K562 (cell line): ENCODE data around the gene DTNBP1. TPM values are rescaled to one million over a fixed set of nuclear protein-coding genes. Genes with fewer than 3 reads are reported as not detected.
A peak's percentile ranks its signal among the peaks of the same experiment; 100 is the strongest.

Source experiments
- ARID1B ChIP-seq: fragments of 450-650 bp; IDR thresholded peaks from 2 replicates; pipeline ENCODE4 v1.6.1; 2016; ENCODE audit warnings: antibody characterized with exemption, mild to moderate bottlenecking, inconsistent platforms
- ARID4B ChIP-seq: sonication (generic); formaldehyde crosslinking; IDR thresholded peaks from 2 replicates; pipeline ENCODE4 v1.8.0; 2022; ENCODE audit warnings: mild to moderate bottlenecking, missing genetic modification reagents
- CBX3 ChIP-seq, 2 experiments: IDR thresholded peaks; 1 replicate in 1 of 2; 2 replicates in 1 of 2; pipeline ENCODE4 v1.6.1; 2012; ENCODE audit warnings: inconsistent platforms in 2 of 2, low read length in 2 of 2, borderline replicate concordance in 1 of 2, control low read depth in 1 of 2
- ESRRA ChIP-seq: fragments of 450-650 bp; IDR thresholded peaks from 2 replicates; pipeline ENCODE4 v1.6.1; 2014; ENCODE audit warnings: low read depth, mild to moderate bottlenecking, moderate library complexity, borderline replicate concordance
- FOXA3 ChIP-seq, 2 experiments: fragments of 450-650 bp in 1 of 2; sonication (generic) in 1 of 2; formaldehyde crosslinking; IDR thresholded peaks in 1 of 2; conservative IDR thresholded peaks in 1 of 2; 2 replicates each; pipeline versions ENCODE4 v1.4.0 to v1.8.0; 2020 to 2022; ENCODE audit warnings: mild to moderate bottlenecking in 2 of 2, missing genetic modification reagents in 1 of 2
- HBP1 ChIP-seq: fragments of 450-650 bp; formaldehyde crosslinking; IDR thresholded peaks from 2 replicates; pipeline ENCODE4 v1.4.0; 2022; ENCODE audit warnings: missing genetic modification characterization
- MYNN ChIP-seq, 2 experiments: sonication (generic); formaldehyde crosslinking in 1 of 2; IDR thresholded peaks; 2 replicates each; pipeline versions ENCODE4 v1.5.0 to v1.6.1; 2016 to 2020; ENCODE audit warnings: antibody characterized with exemption in 1 of 2, missing genetic modification reagents in 1 of 2
- NFRKB ChIP-seq: fragments of 450-650 bp; IDR thresholded peaks from 2 replicates; pipeline ENCODE4 v1.6.1; 2016; ENCODE audit warnings: low read depth
- PCBP2 ChIP-seq: fragments of 200-400 bp; formaldehyde crosslinking; IDR thresholded peaks from 2 replicates; pipeline ENCODE4 v1.6.1; 2018; ENCODE audit warnings: low read length, low read depth, mild to moderate bottlenecking, moderate library complexity; ENCODE audit not compliant: poor library complexity, severe bottlenecking
- RAD51 ChIP-seq: fragments of 450-650 bp; IDR thresholded peaks from 2 replicates; pipeline ENCODE4 v1.7.1; 2016; ENCODE audit warnings: low read depth, mild to moderate bottlenecking, borderline replicate concordance
- RBM25 ChIP-seq: fragments of 200-400 bp; formaldehyde crosslinking; IDR thresholded peaks from 2 replicates; pipeline ENCODE4 v1.6.1; 2018; ENCODE audit warnings: low read length, low read depth, moderate library complexity; ENCODE audit not compliant: severe bottlenecking
- TBP ChIP-seq: optimal IDR thresholded peaks from 2 replicates; pipeline ENCODE3; 2011; ENCODE audit warnings: low read depth, low read length, improper control_type of control experiment
- ZNF277 ChIP-seq: fragments of 250-450 bp; sonication (Bioruptor Pico); IDR thresholded peaks from 2 replicates; pipeline ENCODE4 v1.8.0; 2022; ENCODE audit warnings: inconsistent platforms, mild to moderate bottlenecking, moderate library complexity, borderline replicate concordance
- ZNF507 ChIP-seq: conservative IDR thresholded peaks from 2 replicates; pipeline ENCODE4 v1.6.1; 2017; ENCODE audit warnings: missing genetic modification characterization, missing compliant biosample characterization
- polyA plus RNA-seq, 8 experiments: library from polyadenylated mRNA; depleted of rRNA in 4 of 8; stranded (reverse) in 5 of 8; unstranded in 3 of 8; fragments of >200 nt; fragmentation: Nextera tagmentation in 2 of 8; fragmentation: Illumina TruSeq in 1 of 8; extraction: Ambion mirVana in 2 of 8; extraction: Trizol in 1 of 8; gene quantifications; 2 replicates each; pipeline versions ENCODE4 v1.2.1 to v1.2.3, GENCODE V29; 2011 to 2014; ENCODE audit warnings: inconsistent platforms in 1 of 8, missing spikeins in 1 of 8
- total RNA-seq, 7 experiments: library from RNA; depleted of rRNA in 6 of 7; stranded (reverse); fragments of >200 nt in 6 of 7; fragmentation: Illumina TruSeq in 2 of 7; extraction: Trizol in 2 of 7; gene quantifications; 2 replicates each; pipeline versions ENCODE4 v1.2.1 to v1.2.3, GENCODE V29; 2011 to 2021; ENCODE audit warnings: low replicate concordance in 1 of 7

The DTNBP1 gene
- total and polyA plus RNA-seq, 9 of the 15 experiments (the other 6 are each of a cell fraction or from before 2014, with no cell fraction given), result 16.7 to 54.5 (median 21.4) TPM

- TF ChIP-seq ZNF277 (CRISPR knock-in tag) (no peak), PCBP2 (no peak), ARID4B (CRISPR knock-in tag) (no peak), ESRRA (no peak), ZNF507 (tag) (no peak), TBP (no peak), ARID1B (no peak), NFRKB (0 out of 2 replicates have a peak, but pooled peaks have one; percentile 40), HBP1 (CRISPR knock-in tag) (peak; percentile 82; the same call in 1 of the 2 replicates), CBX3 (IDR thresholded peaks at IDR 0.05; ENCODE audit: borderline replicate concordance in 1 of 2, low read length in 2 of 2) (no peak), RBM25 (no peak), FOXA3 (CRISPR knock-in tag; conservative IDR thresholded peaks at IDR 0.05 in 1 of 2, IDR thresholded peaks at IDR 0.05 in 1 of 2) (no peak), RAD51 (no peak), MYNN (IDR thresholded peaks at IDR 0.05) (no peak), MYNN (CRISPR knock-in tag; IDR thresholded peaks at IDR 0.05) (no peak)
Observed at GRCh38 chr6:15556711-15557110, 106.1 kb downstream of the DTNBP1 start (continued).
